ENCODE measurements around the gene DNAH7. TPM values are rescaled to one million over a fixed set of nuclear protein-coding genes. Genes with fewer than 3 reads are reported as not detected.

DNAH7 gene
- total and polyA plus RNA-seq, 2 of the 8 experiments (the other 6 are each of a cell fraction or from before 2014, with no cell fraction given), result 0.07 to 0.08 TPM

DNA sequence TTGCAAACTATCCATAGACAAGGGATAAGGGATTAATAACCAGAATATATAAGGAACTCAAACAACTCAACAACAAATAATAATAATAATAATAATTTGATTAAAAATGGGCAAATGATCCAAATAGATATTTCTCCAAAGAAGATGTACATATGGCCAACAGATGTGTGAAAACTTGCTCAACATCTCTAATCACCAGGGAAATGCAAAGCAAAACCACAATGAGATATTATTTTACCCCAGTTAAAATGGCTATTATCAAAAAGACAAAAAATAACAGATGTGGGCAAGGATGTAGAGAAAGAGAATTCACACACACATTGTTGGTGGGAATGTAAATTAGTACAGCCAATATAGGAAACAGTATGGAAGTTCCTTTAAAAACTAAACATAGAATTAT is 26.9 kb downstream of the DNAH7 start:
- DNase-seq (ENCODE audit: low read depth in 1 of 2, low spot score in 2 of 2) (no peak), FAIRE-seq (no peak)
- CTCF ChIA-PET (ENCODE audit: partially characterized antibody), result no interaction called here
- Histone ChIP-seq H3K4me1 (replicated peaks in 1 of 4; ENCODE audit: control insufficient read depth in 3 of 4, insufficient read depth in 4 of 4, low read length in 3 of 4) (no peaks in the 10 kb centered on the region), H3K27me3 (replicated peaks in 1 of 4; ENCODE audit: control insufficient read depth in 3 of 4, extremely low read depth in 1 of 4, insufficient read depth in 3 of 4, low read length in 3 of 4) (no peaks in the 10 kb centered on the region), H3K4me2 (ENCODE audit: insufficient read depth in 1 of 2, low read depth in 2 of 2, low read length in 2 of 2) (no peak overlapping the region), H2BK20ac (ENCODE audit: low read length) (no peak overlapping the region), H3K79me2 (ENCODE audit: control insufficient read depth in 1 of 2, insufficient read depth in 2 of 2, low read length in 2 of 2) (no peaks in the 10 kb centered on the region), H3K18ac (ENCODE audit: extremely low read depth, low read length) (no peak overlapping the region), H3K23me2 (ENCODE audit: low read depth, low read length) (no peaks in the 10 kb centered on the region), H2BK120ac (replicated peaks; ENCODE audit: low read depth, low read length) (no peak overlapping the region), H3K4ac (replicated peaks; ENCODE audit: insufficient read length, low read depth, low read length) (no peak overlapping the region), H2AK5ac (ENCODE audit: low read depth, low read length) (no peak overlapping the region), H4K20me1 (replicated peaks in 1 of 2; ENCODE audit: control insufficient read depth in 1 of 2, insufficient read depth in 2 of 2, low read length in 2 of 2) (no peaks in the 10 kb centered on the region), H2BK12ac (ENCODE audit: low read depth, low read length) (no peak overlapping the region), H3K14ac (ENCODE audit: insufficient read length) (no peak overlapping the region), H3K79me1 (ENCODE audit: low read depth, low read length) (no peaks in the 10 kb centered on the region), H3K27ac (ENCODE audit: low read depth, low read length) (no peak overlapping the region), H3K4me3 (ENCODE audit: extremely low read depth in 1 of 4, insufficient read depth in 2 of 4, low read depth in 3 of 4, low read length in 4 of 4) (no peak overlapping the region), H3K23ac (ENCODE audit: insufficient read length) (no peak overlapping the region), H3K36me3 (ENCODE audit: control insufficient read depth in 2 of 4, insufficient read depth in 4 of 4, low read length in 3 of 4) (no peaks in the 10 kb centered on the region), H4K8ac (ENCODE audit: extremely low read depth, insufficient read depth, low read length) (no peak overlapping the region), H4K5ac (ENCODE audit: insufficient read length, low read depth, low read length) (no peak overlapping the region), H3K56ac (replicated peaks; ENCODE audit: insufficient read length, low read depth, low read length) (no peak overlapping the region), H3K9ac (replicated peaks in 1 of 4; ENCODE audit: extremely low read depth in 1 of 4, low read depth in 3 of 4, low read length in 3 of 4) (no peak overlapping the region), H2AFZ (ENCODE audit: low read length) (no peak overlapping the region), H2BK5ac (ENCODE audit: low read depth, low read length) (no peak overlapping the region), H2BK15ac (ENCODE audit: low read length) (no peak overlapping the region), H3K9me3 (ENCODE audit: insufficient read depth in 2 of 2, low read depth in 1 of 2, low read length in 1 of 2) (no peaks in the 10 kb centered on the region), H4K91ac (replicated peaks; ENCODE audit: insufficient read length, low read length) (no peak overlapping the region)
- TF ChIP-seq SRF (IDR thresholded peaks at IDR 0.05; ENCODE audit: low read depth, low read length) (no peak), SUZ12 (IDR thresholded peaks at IDR 0.05; ENCODE audit: low read length) (no peak), SP1 (IDR thresholded peaks at IDR 0.05; ENCODE audit: low read depth, low read length) (no peak), SIN3A (conservative IDR thresholded peaks at IDR 0.05 in 1 of 2, IDR thresholded peaks at IDR 0.05 in 1 of 2; ENCODE audit: low read depth in 1 of 2, low read length in 2 of 2) (no peak), SP4 (IDR thresholded peaks at IDR 0.05; ENCODE audit: low read length) (no peak), FOSL1 (IDR thresholded peaks at IDR 0.05; ENCODE audit: insufficient read depth, low read depth, low read length) (no peak), BACH1 (IDR thresholded peaks at IDR 0.05; ENCODE audit: low read length) (no peak), GABPA (IDR thresholded peaks at IDR 0.05; ENCODE audit: borderline replicate concordance, insufficient read depth, low read length) (no peak), HDAC2 (IDR thresholded peaks at IDR 0.05; ENCODE audit: borderline replicate concordance in 1 of 2, low read depth in 2 of 2, low read length in 2 of 2) (no peak), TAF1 (IDR thresholded peaks at IDR 0.05; ENCODE audit: low read depth, low read length) (no peak)
- POLR2A ChIA-PET (ENCODE audit: partially characterized antibody), result no interaction called here
